HG03439 (cell line): ENCODE results near the gene FBLN1.
"Not testable (repeated sequence)": the region's sequence is repeated elsewhere in the genome, so short reads cannot be mapped to it uniquely, and the experiment has no call there.

Experiments used
- ATAC-seq: cut with Tn5 transposase; IDR thresholded peaks from one replicate; pipeline ENCODE4 v1.9.1; 2021; ENCODE audit warnings: mild to moderate bottlenecking, moderate library complexity; ENCODE audit not compliant: unreplicated experiment

FBLN1 gene

DNA sequence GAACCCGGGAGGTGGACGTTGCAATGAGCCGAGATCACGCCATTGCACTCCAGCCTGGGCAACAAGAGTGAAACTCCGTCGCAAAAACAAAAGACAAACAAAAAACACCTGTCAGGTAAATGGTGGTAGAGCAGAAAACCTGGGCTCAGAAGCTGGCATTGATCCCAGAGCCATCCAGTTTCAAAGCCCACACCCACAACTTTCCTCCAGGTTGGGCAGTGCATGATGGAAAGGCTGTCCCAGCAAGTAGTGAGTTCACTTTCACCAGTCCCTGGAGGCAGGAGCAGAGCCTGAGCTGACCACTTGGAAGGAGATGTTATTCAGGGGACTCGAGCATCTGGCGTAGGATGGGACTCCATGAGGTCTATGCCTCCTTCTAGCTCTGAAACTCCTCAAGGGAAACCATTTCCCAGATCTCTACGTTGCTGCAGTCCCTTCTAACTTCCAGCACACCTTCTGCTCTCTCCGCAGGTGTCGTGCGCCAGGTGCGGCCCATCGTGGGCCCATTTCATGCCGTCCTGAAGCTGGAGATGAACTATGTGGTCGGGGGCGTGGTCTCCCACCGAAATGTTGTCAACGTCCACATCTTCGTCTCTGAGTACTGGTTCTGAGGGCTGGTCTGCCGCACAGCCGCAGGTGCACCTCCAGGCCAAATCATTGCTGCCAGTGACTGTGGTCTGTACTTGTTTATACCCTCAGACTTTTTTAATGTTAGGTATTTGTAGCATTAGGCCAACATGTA lies 97.3 kb downstream of the FBLN1 start:
- ATAC-seq, result no peak

- no peak for ATAC-seq
Measured at GRCh38 chr22:45600790-45601730, 98.4 kb downstream of the FBLN1 start.

GRCh38 chr22:45602004-45602733 lies 99.5 kb downstream of the FBLN1 start:
- ATAC-seq, result no peak

DNA sequence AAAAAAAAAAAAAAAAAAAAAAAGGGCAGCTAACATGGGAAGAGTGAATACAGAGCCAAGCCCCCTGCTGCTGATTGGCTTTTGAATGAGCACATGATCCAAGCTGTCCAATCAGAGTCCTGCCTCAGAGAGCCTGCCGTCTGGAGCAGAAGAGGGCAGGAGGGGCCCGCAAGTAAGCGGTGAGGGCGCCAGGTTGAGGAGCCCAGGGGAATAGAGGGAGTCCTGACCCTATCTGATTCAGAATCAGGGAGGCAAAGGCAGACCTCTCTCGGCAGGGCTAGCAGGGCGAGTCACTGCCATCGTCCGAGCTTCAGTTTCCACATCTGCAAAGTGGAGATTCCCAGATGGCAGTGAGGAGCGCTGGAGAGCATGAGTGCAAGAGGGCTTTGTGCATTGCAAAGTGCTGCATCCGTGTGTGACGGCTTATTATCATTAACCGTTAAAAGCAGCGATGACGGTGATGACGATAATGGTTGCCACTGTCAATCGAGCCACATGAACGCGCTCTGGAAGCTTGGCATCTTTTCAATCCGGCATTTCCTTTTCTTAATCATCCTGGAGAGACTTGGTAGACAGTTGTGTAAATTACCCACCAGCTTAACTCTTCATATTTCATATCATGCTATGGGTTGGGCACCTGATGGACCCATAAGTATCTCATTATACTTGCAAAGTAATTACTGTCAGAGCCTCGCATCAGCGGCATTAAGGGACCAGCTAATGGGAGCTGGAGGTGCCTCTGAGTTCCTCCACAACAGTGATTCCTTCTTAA lies 100.3 kb downstream of the FBLN1 start:
- no peak for ATAC-seq

DNA sequence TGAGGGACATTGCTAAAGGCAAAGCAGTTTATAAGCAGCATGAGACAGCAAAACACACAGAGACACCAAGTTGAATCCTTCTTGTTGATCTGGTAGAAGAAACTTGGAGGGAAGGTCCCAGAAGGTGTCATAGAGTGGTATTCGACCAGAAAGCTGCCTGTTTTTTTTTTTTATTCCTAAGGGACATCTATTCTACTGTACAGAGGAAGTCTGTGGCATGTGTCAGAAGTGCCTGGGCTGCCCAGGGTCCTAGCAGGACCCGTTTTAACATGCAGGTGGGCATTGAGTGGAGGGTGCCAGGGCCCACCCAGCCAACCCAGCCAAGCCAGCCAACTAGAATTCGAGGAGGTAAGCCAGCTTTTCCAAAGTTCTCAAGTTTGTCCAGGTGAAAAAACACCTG lies 100.9 kb downstream of the FBLN1 start:
- ATAC-seq, result no peak

DNA sequence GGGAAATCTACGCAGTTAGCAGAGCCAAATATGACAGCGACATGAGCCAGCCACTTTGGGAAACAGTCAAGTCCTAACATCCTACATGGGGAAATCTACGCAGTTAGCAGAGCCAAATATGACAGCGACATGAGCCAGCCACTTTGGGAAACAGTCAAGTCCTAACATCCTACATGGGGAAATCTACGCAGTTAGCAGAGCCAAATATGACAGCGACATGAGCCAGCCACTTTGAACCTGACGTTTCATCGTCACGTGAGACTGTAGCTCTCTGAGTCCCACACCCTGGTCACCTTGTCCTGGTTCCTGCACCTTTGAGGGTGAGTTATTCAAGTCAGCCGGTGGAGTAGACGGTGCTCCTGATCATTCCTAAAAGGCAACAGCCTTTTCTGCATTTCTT lies 105.4 kb downstream of the FBLN1 start:
- ATAC-seq, result not testable (repeated sequence)

DNA sequence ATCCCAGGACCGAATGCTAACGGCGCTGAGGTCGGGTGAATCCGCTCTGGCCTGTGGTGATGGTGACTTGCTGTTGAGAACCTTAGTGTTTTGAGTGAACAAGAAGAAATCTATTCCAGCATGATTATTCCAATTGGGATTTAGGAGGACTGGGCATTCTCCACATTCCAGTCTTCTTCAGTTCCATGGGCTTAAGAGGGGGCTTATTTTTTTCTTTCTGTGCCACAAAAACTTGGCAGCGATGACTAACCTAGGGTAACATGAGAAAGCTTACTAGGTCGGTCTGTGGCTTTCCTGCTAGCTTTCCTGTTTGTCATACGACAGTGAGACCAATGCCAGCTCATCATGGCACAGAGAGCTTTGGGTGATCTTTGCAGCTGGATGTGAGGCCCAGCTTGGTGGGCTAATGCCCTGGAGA lies 106.1 kb downstream of the FBLN1 start:
- ATAC-seq, result no peak

- no peak for ATAC-seq
Measured at GRCh38 chr22:45612451-45612901, 109.8 kb downstream of the FBLN1 start.

GRCh38 chr22:45612940-45613339 lies 110.3 kb downstream of the FBLN1 start:
- ATAC-seq, result no peak

GRCh38 chr22:45615364-45615763 lies 112.7 kb downstream of the FBLN1 start:
- no peak for ATAC-seq

- ATAC-seq, result no peak
Measured at GRCh38 chr22:45616432-45616831, 113.7 kb downstream of the FBLN1 start.

DNA sequence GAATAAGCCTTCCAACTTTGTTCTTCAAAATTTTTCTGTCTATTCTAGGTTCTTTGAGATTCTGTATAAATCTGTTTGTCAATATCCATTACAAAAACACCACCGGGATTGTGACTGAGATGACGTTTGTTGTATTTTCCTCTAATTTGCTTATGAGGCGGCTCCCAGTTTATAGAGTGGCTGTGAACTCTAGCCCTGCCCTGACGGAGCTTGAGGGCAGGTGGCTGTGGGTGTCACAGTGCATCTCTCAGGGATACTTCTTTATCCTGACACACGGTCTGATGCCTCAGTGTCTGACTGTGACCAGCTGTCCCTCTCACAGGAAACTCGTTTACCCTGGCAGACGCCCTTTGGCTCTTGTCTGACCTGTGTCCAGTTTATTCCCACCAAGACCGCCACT lies 115.3 kb downstream of the FBLN1 start:
- no peak for ATAC-seq

GRCh38 chr22:45620706-45621105 lies 118.0 kb downstream of the FBLN1 start:
- no peak for ATAC-seq

DNA sequence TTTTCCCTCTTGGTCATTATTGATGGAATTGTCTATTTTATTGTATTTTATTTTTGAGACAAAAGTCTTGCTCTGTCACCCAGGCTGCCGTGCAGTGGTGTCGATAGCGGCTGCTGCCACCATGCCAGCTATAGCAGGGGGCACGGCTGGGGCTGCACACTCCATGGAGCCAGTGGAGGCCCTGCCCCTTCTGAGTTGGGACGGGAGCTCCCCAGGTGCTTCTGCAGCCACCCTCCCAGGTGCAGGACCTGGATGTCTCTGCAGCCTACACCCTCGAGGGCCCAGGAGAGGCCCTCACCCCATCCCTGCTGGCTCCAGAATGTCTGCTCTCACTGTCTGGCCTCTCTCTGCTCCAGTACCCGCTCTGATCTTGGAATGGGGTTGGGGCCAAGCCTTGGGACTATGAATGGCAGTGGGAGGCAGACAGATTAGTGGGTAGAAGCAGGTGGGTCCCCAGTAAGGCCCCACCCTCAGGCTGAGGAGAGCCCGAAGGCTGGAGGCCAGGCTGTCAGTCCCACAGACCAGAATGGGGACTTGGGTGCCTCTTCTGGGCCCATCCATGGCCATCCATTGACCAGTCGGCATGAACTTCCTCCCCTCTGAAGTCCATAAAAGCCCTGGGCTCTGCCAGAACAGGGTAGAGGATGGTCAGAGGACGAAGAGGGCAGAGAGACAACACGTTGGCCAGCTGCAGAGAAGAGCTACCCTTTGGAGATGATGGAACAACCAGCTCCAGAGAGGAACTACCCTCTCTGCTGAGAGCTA lies 119.3 kb downstream of the FBLN1 start:
- no peak for ATAC-seq

DNA sequence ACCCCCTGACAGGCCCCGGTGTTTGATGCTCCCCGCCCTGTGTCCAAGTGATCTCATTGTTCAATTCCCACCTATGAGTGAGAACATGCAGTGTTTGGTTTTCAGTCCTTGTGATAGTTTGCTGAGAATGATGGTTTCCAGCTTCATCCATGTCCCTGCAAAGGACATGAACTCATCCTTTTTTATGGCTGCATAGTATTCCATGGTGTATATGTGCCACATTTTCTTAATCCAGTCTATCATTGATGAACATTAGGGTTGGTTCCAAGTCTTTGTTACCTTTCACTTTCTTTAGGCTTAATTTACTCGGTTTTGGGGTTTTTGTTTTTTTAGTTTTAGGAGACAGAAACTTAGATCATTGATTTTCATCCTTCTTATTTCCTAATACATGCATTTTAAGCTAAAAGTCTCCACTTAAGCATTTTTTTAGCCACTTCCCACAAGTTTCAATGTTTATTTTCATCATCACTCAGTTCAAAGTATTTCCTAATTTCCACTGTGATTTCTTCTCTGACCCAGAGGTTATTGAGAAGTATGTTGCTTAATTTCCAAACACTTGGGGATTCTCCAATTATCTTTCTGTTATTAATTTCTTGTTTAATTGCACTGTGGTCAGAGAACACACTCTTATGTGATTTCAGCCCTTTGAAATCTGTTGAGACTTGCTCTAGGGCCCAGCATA lies 120.9 kb downstream of the FBLN1 start:
- not testable (repeated sequence) for ATAC-seq

DNA sequence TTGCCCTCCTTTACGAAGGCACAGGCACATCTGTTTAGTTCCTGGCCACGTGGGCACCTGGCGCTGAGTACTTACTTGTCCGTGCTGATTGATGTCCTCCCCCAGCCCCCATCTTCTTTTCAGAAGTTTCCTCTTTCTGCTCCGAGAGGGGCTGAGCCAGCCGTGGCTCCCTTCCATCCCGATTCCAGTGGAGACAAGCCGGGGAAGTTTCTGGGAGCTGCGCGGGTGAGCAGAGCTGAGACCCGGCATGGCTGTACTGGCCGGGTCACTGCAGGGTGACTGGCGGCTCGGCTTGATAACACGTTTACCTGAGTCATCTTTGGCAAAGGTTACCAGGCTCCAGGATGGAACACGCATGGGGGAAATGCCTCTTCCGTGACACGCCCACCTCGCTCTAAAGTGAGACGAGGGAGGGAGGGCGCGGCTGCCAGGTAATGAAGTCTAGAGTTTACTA lies 123.5 kb downstream of the FBLN1 start:
- no peak for ATAC-seq

DNA sequence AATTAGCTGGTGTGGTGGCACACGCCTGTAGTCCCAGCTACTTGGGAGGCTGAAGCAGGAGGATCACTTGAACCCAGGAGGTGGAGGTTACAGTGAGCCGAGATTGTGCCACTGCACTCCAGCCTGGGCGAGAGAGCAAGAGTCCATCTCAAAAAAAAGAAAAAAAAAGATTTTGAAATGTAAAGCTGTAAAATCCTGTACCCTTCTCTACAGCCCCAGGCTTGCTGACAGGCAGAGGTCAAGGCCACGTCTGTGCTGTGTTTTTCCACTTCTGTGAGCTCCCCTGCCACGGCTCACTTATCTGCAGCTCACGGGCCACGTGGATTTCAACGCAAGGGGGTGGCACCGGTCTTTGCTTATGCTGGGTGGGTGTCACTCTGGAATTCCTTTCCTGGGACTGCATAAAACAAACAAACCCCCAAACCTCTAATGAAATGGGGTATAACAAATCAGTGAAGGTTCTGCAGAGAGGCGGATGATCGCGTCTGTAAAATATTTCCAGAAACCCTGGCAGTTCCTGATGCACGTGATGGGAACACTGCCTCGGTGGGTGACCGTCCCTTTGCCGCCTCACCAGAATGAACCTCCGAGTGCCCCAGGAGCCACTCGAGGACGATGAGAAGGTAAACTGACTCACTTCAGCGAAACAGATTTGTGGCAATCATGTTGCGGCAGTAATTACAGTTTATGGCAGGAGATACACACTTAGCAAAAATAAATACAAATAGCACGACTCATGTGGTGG lies 125.0 kb downstream of the FBLN1 start:
- ATAC-seq, result no peak

DNA sequence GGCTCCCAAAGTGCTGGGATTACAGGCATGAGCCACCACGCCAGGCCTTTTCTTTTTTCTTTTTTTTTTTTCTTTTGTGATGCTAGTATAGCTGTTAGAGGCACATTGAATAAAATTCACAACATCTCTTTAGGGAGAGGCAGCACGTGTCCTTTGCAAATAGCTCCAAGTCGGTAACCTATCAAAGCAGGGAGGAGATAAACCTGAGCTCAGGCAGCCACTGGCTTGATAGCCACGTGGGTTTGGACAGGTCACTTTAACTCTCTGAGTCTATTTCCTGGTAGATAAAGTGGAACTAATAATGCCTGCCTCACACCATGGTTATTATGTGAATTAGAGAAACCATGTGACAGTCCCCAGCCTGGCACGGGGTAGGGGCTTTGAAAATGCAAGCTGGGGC lies 125.8 kb downstream of the FBLN1 start:
- no peak for ATAC-seq
